Measurements from ENCODE around the gene BABAM2.

GRCh38 chr2:27856386-27856785 lies 34.1 kb upstream of the BABAM2 start:
- TF ChIP-seq, protein P1, sequence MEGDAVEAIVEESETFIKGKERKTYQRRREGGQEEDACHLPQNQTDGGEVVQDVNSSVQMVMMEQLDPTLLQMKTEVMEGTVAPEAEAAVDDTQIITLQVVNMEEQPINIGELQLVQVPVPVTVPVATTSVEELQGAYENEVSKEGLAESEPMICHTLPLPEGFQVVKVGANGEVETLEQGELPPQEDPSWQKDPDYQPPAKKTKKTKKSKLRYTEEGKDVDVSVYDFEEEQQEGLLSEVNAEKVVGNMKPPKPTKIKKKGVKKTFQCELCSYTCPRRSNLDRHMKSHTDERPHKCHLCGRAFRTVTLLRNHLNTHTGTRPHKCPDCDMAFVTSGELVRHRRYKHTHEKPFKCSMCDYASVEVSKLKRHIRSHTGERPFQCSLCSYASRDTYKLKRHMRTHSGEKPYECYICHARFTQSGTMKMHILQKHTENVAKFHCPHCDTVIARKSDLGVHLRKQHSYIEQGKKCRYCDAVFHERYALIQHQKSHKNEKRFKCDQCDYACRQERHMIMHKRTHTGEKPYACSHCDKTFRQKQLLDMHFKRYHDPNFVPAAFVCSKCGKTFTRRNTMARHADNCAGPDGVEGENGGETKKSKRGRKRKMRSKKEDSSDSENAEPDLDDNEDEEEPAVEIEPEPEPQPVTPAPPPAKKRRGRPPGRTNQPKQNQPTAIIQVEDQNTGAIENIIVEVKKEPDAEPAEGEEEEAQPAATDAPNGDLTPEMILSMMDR (IDR thresholded peaks at IDR 0.05) = no peak
- TF ChIP-seq POLR2A (IDR thresholded peaks at IDR 0.05) (no peak), POLR2AphosphoS5 (IDR thresholded peaks at IDR 0.05) (no peak)

Measured in sigmoid colon (tissue), 4 donors.